H9 (cell line): ENCODE data around the gene FARP2. TPM values are rescaled to one million over a fixed set of nuclear protein-coding genes. Genes with fewer than 3 reads are reported as not detected.

Source experiments
- DNase-seq: peaks from one replicate; pipeline ENCODE4 v3.0.0-alpha.2; 2017
- H2AFZ ChIP-seq: one replicate; pipeline ENCODE4 v1.6.1; 2013; ENCODE audit warnings: mild to moderate bottlenecking, low read length, control low read depth, moderate library complexity
- H2AK5ac ChIP-seq: 2 replicates; pipeline ENCODE4 v1.6.1; 2013; ENCODE audit warnings: low read length, control low read depth, mixed read lengths; ENCODE audit not compliant: insufficient read length
- H2BK120ac ChIP-seq: one replicate; pipeline ENCODE4 v1.6.1; 2013; ENCODE audit warnings: low read depth, mild to moderate bottlenecking, low read length, control low read depth, inconsistent platforms; ENCODE audit not compliant: poor library complexity, severe bottlenecking
- H2BK12ac ChIP-seq: 2 replicates; pipeline ENCODE4 v1.6.1; 2013; ENCODE audit warnings: low read length, control low read depth, mixed read lengths, low read depth; ENCODE audit not compliant: insufficient read length
- H2BK15ac ChIP-seq: 2 replicates; pipeline ENCODE4 v1.6.1; 2013; ENCODE audit warnings: low read depth, low read length, control low read depth
- H2BK20ac ChIP-seq: one replicate; pipeline ENCODE4 v1.6.1; 2013; ENCODE audit warnings: low read depth, mild to moderate bottlenecking, low read length, control low read depth, inconsistent platforms; ENCODE audit not compliant: poor library complexity, severe bottlenecking
- H2BK5ac ChIP-seq: 2 replicates; pipeline ENCODE4 v1.6.1; 2013; ENCODE audit warnings: low read length, control low read depth, mixed read lengths; ENCODE audit not compliant: insufficient read length
- H3K14ac ChIP-seq: 2 replicates; pipeline ENCODE4 v1.6.1; 2013; ENCODE audit warnings: low read length, control low read depth; ENCODE audit not compliant: insufficient read depth
- H3K18ac ChIP-seq: 2 replicates; pipeline ENCODE4 v1.6.1; 2013; ENCODE audit warnings: low read depth, mild to moderate bottlenecking, mixed read lengths, low read length, control low read depth; ENCODE audit not compliant: insufficient read length
- H3K23ac ChIP-seq: 2 replicates; pipeline ENCODE4 v1.6.1; 2013; ENCODE audit warnings: low read length, control low read depth, mixed read lengths, low read depth; ENCODE audit not compliant: insufficient read length
- H3K23me2 ChIP-seq: 2 replicates; pipeline ENCODE4 v1.6.1; 2013; ENCODE audit warnings: low read depth, mild to moderate bottlenecking, mixed read lengths, low read length, control low read depth; ENCODE audit not compliant: insufficient read length, poor library complexity, severe bottlenecking
- H3K27ac ChIP-seq: 2 replicates; pipeline ENCODE4 v1.5.1; 2013; ENCODE audit warnings: low read length, control low read depth, mixed read lengths, low read depth; ENCODE audit not compliant: insufficient read length
- H3K27me3 ChIP-seq: 2 replicates; pipeline ENCODE4 v1.6.1; 2013; ENCODE audit warnings: low read length, control low read depth, inconsistent platforms; ENCODE audit not compliant: insufficient read depth
- H3K4ac ChIP-seq: 2 replicates; pipeline ENCODE4 v1.6.1; 2013; ENCODE audit warnings: low read depth, mild to moderate bottlenecking, control low read depth, inconsistent platforms, low read length, moderate library complexity
- H3K4me1 ChIP-seq: 2 replicates; pipeline ENCODE4 v1.6.1; 2013; ENCODE audit warnings: low read length, control low read depth, inconsistent platforms; ENCODE audit not compliant: insufficient read depth
- H3K4me2 ChIP-seq: 2 replicates; pipeline ENCODE4 v1.6.1; 2013; ENCODE audit warnings: low read length, control low read depth, mixed read lengths; ENCODE audit not compliant: insufficient read length, insufficient read depth
- H3K56ac ChIP-seq: 2 replicates; pipeline ENCODE4 v1.6.1; 2013; ENCODE audit warnings: low read depth, mild to moderate bottlenecking, mixed read lengths, low read length, control low read depth; ENCODE audit not compliant: insufficient read length
- H3K79me1 ChIP-seq: 2 replicates; pipeline ENCODE4 v1.6.1; 2013; ENCODE audit warnings: low read depth, mild to moderate bottlenecking, moderate library complexity, low read length, control low read depth, inconsistent platforms; ENCODE audit not compliant: insufficient read depth, poor library complexity, severe bottlenecking
- H3K79me2 ChIP-seq: 2 replicates; pipeline ENCODE4 v1.6.1; 2013; ENCODE audit warnings: low read length, control low read depth, inconsistent platforms; ENCODE audit not compliant: insufficient read depth
- H3K9ac ChIP-seq: 2 replicates; pipeline ENCODE4 v1.6.1; 2013; ENCODE audit warnings: low read length, control low read depth, mixed read lengths; ENCODE audit not compliant: insufficient read length; ENCODE audit errors: extremely low read depth
- H3K9me3 ChIP-seq: one replicate; pipeline ENCODE4 v1.6.1; 2013; ENCODE audit warnings: low read depth, low read length, inconsistent platforms; ENCODE audit not compliant: control insufficient read depth
- H3T11ph ChIP-seq: one replicate; pipeline ENCODE4 v1.6.1; 2013; ENCODE audit warnings: mild to moderate bottlenecking, low read length, control low read depth, inconsistent platforms
- H4K20me1 ChIP-seq: one replicate; pipeline ENCODE4 v1.6.1; 2013; ENCODE audit not compliant: control insufficient read depth, insufficient read length, insufficient read depth
- H4K5ac ChIP-seq: 2 replicates; pipeline ENCODE4 v1.6.1; 2013; ENCODE audit warnings: low read depth, mild to moderate bottlenecking, mixed read lengths, low read length, control low read depth; ENCODE audit not compliant: insufficient read length
- H4K8ac ChIP-seq: replicated peaks from 2 replicates; pipeline ENCODE4 v1.6.1; 2013; ENCODE audit warnings: low read length, control low read depth, mixed read lengths, low read depth; ENCODE audit not compliant: insufficient read length
- H4K91ac ChIP-seq: 2 replicates; pipeline ENCODE4 v1.6.1; 2013; ENCODE audit warnings: low read depth, mild to moderate bottlenecking, moderate library complexity, mixed read lengths, low read length, control low read depth; ENCODE audit not compliant: insufficient read length
- H3K27ac Mint-ChIP-seq, 3 experiments: 2 replicates in 2 of 3; 3 replicates in 1 of 3; pipeline ENCODE4 v1.8.0; 2020 to 2021; ENCODE audit warnings: mixed read lengths in 3 of 3, mild to moderate bottlenecking in 1 of 3, moderate library complexity in 1 of 3
- H3K27me3 Mint-ChIP-seq: 2 replicates; pipeline ENCODE4 v1.8.0; 2021; ENCODE audit warnings: low read depth, mild to moderate bottlenecking, moderate library complexity, mixed read lengths
- H3K36me3 Mint-ChIP-seq, 3 experiments: 2 replicates in 2 of 3; 3 replicates in 1 of 3; pipeline ENCODE4 v1.8.0; 2020 to 2021; ENCODE audit warnings: low read depth in 3 of 3, mixed read lengths in 3 of 3; ENCODE audit not compliant: insufficient read depth in 1 of 3
- H3K4me1 Mint-ChIP-seq, 2 experiments: 2 replicates each; pipeline ENCODE4 v1.8.0; 2020; ENCODE audit warnings: mixed read lengths in 2 of 2
- H3K4me3 Mint-ChIP-seq, 2 experiments: 2 replicates in 1 of 2; 3 replicates in 1 of 2; pipeline ENCODE4 v1.8.0; 2020 to 2021; ENCODE audit warnings: mild to moderate bottlenecking in 2 of 2, mixed read lengths in 2 of 2, moderate library complexity in 1 of 2
- H3K9me3 Mint-ChIP-seq, 2 experiments: 2 replicates in 1 of 2; 3 replicates in 1 of 2; pipeline ENCODE4 v1.8.0; 2020; ENCODE audit warnings: mild to moderate bottlenecking in 2 of 2, mixed read lengths in 2 of 2, moderate library complexity in 1 of 2
- CTCF ChIP-seq: fragments of 200-600 bp; sonication (generic); conservative IDR thresholded peaks from 3 replicates; pipeline ENCODE4 v1.8.0; 2021; ENCODE audit warnings: antibody characterized with exemption, mild to moderate bottlenecking
- WGBS: extraction: QIAGEN DNeasy Blood & Tissue Kit; methylation state at CpG from one replicate; pipeline ENCODE4 v1.1.7; 2013; ENCODE audit warnings: missing lambda C conversion rate, low lambda C conversion rate, mixed read lengths; ENCODE audit not compliant: insufficient read length; ENCODE audit errors: extremely low coverage; 5-methylcytosine and 5-hydroxymethylcytosine counted together
- total RNA-seq: library from RNA; stranded (reverse); gene quantifications from 2 replicates; pipeline ENCODE4 v1.2.1, GENCODE V29; 2021

FARP2 gene
- total RNA-seq, 1 experiment from 2014 or later, result 33.9 TPM

GRCh38 chr2:241493092-241493491, 137.0 kb downstream of the FARP2 start:
- WGBS, result no CpG with 5 or more reads among the region's 10 CpGs
- Histone ChIP-seq H2BK20ac (no peak overlapping the region), H4K5ac (no peak overlapping the region), H3K56ac (no peak overlapping the region), H3K4ac (no peak overlapping the region), H2AK5ac (no peak overlapping the region), H3K9me3 (no peaks in the 10 kb centered on the region), H2BK5ac (no peak overlapping the region), H4K8ac (no peak overlapping the region), H3K4me2 (no peak overlapping the region), H3K27me3 (no peaks in the 10 kb centered on the region), H2BK120ac (no peak overlapping the region), H3K23ac (no peak overlapping the region), H3K18ac (no peak overlapping the region), H3K79me1 (no peaks in the 10 kb centered on the region), H3K23me2 (no peaks in the 10 kb centered on the region), H3K9ac (no peak overlapping the region), H2BK12ac (no peak overlapping the region), H3K4me1 (no peaks in the 10 kb centered on the region), H3T11ph (no peak overlapping the region), H4K91ac (no peak overlapping the region), H3K14ac (no peak overlapping the region), H2AFZ (no peak overlapping the region), H4K20me1 (no peaks in the 10 kb centered on the region), H3K79me2 (no peaks in the 10 kb centered on the region), H3K27ac (no peak overlapping the region), H2BK15ac (no peak overlapping the region)
- DNase-seq, result no peak
- H3K4me1 Mint-ChIP-seq, result peaks cover 2 to 3% of the 10 kb centered on the region in 2 experiments; a peak in 2 of 4 replicates
- H3K9me3 Mint-ChIP-seq, result no peaks in the 10 kb centered on the region
- H3K27ac Mint-ChIP-seq, result no peak overlapping the region
- peaks cover 19 to 43% (median 39%) of the 10 kb centered on the region in 3 experiments; a peak in 6 of 7 replicates for H3K36me3 Mint-ChIP-seq
- peaks cover 5% of the 10 kb centered on the region for H3K27me3 Mint-ChIP-seq
- no peak for TF ChIP-seq CTCF
- no peak overlapping the region for H3K4me3 Mint-ChIP-seq
